ENCODE measurements around the gene NCF4.

NCF4 gene

DNA sequence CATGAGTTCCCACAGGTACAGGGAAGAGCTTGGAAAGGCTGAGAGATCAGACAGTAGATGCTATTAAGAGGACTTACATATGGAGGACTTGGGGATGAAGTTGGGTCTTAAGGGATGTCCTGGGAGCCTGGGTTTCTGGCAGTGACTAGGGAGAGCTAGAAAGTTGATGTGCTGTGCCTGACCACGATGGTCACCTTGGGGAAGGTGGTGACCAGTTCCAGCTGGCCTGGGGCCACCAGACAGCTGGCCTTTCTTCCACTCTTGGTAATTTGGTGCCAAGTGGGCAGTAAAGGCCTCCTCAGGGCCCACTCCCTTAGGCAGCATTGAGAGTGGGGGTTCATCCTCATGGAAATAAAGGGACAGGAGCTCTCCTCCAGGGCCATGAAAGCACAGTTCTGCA is 38.7 kb downstream of the NCF4 start:
- DNase-seq, result no peak

DNA sequence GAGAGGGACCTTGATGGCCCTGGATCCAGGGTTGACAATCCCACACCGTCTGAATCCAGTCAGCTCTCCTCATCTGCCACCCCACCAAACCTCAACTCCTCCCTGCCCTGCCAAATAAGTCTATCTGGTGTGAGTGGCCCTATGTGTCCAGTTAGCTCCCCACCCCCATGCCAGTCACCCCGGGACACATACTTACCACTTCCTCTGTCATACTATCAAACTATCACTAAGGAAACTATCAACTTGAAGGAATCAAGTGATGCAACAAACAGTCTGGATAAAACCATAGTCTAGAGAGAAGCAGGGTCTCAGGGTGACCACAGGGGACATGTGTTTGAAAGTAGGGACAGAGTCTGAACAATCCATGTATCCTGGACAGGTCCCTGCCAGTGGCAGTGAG is 39.4 kb downstream of the NCF4 start:
- DNase-seq, result no peak

DNA sequence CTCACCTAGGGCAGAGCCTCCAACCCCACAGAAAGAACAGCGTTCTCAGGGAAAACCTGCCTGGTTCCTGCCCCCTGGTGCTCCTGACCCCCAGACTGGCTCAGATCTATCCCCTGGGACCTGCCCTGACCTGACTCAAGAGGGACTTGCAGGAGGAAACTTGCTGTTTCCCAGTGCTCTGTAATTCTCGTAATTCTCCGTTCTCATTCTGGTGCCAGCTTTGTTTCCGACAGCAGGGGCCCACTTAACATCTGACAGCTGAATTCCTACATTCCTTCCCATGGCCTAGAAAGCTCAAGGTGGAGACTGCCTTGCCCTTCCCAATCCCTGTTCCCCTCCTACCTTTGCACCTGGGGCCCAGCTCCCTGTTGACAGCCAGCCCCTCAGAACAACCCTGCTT is 40.1 kb downstream of the NCF4 start:
- DNase-seq, result no peak

DNA sequence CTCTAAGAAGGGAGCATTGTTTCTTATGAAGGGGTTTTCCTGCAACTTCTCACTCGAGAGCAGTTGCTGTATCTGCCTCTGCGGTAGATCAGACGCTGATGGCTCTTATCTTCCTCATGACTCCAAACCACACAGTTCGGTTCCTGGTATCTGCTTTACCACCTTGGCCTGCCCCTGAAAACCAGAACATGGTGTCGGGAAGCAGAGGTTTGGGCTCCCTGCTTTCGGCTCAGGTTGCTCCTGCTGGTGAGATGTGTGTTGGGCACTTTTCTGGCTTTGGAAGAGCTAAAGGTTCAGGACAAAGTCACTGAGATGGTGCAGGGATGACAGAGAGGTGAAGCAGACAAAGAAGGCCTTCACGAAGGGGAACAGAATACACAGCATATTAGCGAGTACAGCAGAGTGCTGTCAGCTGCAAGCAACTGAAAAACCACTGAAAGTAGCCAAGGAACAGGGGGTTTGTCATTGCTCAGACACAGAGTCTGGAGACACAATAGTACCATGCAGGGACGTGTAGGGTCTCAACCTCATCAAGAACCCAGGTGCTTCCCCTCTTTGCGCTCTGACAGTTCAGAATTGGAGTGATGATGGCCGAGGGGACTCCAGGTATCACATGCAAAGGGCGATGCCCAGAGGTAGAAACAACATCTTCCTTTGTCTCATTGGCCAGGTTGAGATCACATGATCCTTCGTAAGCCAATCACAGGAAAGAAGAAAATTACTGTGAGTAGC is 40.8 kb downstream of the NCF4 start:
- no peak for DNase-seq

DNA sequence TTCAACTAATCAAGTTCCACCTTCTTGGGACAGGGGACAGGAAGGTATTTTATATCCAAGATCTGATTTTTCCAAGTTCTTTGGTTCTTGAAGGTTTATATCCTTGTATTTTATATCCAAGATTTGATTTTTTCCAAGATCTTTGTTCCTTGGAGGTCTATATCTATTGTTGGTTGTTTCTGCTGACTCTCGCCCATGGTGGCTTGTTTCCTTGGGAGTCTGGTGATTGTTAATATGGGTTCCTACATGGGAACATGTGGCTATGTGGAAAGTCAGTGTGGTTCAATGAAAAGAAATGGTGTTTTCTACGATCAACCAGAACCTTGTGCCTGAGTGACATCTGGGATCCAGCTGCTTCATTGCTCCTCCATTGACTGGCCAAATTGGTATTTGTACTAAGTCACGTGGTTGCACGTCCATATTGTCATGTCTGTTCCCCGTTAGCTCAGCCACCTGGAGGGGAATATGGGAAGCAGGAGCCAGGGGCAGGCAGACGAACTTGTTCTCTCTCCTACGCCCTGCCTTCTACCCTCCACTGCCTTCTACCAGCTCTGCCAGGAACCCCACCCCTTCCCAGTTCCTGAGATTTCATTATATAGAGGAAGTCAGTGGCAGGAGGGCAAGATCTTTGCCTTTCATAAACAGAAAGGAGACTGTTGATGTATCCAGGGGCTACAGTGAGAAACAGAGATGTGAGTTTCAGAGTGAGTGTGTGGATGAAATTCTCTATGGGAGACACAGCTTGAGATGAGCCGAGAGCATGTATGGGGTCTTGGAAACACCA is 41.5 kb downstream of the NCF4 start:
- no peak for DNase-seq

DNA sequence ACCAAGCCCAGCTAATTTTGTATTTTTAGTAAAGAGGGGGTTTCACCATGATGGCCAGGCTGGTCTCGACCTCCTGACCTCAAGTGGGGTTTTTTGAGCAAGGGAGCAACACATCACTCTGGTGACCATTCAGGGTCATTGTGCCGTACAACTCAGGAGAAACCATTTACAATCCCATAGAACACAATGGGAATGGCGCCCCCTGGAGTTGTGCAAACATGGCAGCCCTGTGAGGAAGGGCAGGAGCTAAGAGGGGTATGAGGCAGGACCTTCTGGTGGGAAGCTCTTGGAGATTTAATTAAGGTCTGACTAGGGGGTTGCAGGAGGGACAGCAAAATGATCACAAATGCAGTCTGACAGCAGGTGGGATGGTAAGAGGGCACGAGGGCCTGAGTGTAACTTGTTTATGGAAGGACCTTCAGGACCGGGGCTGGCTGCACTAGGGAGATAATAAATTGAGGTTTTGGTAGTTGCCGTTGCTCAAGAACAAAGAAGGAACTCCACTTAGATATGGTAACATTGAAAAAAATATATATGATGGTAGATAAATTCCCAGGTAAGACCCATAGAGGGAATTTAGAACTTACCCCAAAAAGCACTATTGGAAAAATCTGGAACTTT is 43.6 kb downstream of the NCF4 start:
- no peak for DNase-seq

DNA sequence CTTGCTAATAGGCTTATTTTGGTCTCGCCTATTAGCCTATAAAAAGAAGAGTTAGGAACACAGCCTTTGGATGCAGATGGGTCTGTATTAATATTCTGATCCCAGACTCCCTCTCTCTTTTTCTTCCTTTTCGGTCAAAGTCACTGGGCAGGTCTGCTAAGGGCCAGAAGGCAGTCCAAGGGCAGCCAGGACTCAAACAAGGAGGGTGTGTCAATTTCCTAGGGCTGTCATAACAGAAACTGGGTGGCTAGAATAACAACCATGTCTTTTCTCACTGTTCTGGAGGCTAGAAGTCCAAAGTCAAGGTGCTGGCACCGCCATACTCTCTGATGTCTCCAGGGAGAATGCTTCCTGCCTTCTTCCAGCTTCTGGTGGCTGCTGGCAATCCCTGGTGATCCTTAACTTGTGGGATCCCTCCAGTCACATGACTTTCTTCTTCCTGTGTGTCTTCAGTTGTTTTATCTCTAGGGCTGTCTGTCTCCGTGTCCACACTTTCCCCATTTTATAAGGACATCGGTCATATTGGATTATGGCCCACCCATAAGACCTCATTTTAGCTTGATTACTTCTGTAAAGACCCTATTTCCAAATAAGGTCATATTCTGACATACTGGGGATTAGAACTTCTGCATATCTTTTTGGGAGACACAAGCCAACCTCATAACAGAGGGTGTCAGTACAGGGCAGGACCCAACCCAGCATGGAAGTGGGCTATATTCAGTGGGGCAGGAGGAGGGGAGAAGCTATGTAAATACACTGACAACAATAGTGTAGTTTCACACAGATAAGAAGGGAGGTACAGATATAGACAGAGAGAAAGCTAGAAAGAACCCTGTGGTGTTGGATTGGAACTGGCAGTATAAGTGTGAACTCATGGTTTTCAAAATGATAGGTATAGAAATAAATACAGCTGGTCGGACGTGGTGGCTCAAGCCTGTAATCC is 46.7 kb downstream of the NCF4 start:
- DNase-seq, result no peak

DNA sequence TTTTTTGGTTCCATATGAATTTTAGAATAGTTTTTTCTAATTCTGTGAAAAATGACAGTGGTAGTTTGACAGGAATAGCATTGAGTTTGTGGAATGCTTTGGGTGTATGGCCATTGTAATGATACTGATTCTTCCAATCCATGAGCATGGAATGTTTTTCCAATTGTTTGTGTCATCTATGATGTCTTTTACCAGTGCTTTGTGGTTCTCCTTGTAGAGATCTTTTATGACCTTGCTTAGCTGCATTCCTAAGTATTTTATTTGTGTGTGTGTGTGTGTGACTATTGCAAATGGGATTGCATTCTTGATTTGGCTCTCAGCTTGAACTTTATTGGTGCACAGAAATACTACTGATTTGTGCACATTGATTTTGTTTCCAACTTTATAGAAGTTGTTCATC is 49.7 kb downstream of the NCF4 start:
- no peak for DNase-seq

DNA sequence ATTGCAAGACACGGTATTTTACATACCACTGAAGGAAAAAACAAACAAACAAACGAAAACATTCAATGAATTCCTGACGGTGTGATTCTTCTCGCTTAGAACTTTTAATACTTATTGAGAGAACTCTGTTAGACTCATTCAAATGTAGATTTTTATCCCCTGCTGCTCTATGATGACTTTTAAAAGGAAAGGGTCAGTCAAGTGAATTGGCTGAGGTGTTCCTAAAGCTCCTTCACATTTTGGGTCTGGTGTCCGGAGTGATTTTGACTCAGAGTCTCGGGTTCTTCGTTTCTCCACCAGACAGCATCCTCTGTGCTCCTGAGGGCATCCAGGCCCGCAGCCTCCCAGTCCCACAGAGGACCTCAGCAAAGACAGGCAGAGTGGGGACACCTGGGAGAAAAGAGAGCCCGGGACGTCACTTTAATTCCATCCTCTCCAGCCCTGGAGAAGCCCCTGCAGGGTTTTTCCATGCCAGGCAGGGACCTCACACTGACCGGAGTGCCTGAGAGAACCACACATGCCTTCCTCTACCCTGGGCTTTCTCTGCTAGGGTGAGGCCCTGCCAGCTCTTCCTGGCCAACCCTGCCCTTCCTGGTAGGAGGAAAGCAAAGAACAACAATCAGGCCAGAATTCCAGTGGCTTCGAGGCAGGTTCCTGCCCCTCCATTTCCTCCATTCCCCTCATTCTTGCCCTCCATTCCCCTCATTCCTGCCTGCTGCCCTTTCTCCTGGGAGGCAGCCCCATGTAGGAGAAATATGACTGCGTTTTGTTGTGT is 51.3 kb downstream of the NCF4 start:
- DNase-seq, result no peak

DNA sequence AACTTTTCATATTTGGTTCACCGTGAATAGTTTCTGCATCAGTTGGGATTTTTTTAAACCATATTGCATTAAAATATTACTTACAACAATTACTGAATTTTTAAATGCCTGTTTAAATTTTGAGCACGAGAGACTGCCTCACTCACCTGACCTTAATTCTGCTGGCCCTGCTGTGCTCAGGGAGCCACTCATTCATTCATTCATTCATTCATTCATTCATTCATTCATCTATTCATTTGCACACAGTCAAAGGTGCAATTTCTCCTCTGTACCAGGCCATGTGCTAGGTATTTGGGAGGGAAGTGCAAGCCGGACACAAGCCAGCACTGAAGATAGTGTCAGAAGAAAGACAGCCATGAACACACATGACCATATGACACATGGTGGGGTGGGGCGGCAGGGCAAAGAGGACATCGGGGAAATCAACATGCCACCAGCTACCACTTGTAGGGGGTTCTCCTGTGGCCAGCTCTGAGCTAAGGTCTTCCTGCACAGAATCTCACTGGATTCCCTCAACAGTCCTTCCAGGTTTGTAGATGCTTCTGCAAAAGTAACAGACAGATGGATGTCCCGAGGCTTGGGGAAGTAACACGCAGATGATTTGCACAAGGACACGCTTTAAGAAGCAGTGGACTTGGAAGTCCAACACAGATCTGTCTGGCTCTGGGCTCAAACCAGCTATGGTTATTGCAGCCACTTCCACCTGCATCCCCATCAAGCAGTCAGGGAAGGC is 52.1 kb downstream of the NCF4 start:
- DNase-seq, result no peak

DNA sequence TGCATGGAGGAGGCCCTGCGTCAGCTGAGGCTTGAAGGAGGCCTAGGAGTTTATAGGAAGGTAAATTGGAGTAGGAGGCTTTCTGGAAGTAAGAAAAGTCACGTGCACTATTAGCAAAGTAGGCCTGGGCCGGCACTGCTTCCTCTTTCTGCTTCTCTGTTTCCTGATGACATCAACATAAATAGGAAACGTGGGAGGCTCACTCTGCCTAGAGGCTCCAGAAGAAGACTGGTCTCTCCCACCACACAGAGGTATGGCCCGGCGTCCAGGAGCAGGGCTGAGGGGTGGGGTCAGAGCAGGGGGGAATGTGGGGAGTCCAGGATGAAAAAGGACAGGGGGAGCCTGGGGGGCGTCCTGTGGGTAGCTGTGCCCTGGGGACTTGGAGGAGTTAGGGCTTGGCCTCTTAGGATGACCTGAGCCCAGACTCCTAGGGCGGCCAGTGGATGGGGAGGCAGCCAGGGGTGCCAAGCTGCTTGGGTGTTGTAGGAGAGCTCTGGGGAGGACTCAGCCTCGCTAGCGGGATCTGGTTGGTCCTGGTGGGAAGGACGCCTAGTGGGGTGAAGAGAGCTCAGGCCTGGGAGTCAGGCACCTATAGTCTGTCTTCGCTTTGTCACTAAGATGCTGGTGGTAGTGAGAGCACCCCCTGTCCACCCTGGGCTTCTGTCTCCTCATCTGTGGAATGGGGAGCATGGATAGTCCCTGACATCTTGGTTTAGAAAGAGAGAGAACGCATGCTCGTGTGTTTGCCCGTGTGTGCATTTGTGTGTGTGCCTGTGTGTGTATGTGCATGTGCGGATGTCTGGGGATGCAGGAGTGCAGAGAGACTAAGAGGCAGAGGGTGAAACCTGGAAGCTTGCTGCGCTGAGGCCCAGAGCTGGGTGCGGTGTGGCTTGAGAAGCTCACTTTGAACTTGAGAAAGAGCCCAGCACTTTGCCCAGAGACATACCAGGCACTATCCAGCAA is 52.9 kb downstream of the NCF4 start, which contains the start of gene CSF2RB:
TSS of gene CSF2RB (plus strand) at position 202 of the 963 bp plus-strand sequence. CDS start 8,580 bp downstream, outside the sequence.
- no peak for DNase-seq

DNA sequence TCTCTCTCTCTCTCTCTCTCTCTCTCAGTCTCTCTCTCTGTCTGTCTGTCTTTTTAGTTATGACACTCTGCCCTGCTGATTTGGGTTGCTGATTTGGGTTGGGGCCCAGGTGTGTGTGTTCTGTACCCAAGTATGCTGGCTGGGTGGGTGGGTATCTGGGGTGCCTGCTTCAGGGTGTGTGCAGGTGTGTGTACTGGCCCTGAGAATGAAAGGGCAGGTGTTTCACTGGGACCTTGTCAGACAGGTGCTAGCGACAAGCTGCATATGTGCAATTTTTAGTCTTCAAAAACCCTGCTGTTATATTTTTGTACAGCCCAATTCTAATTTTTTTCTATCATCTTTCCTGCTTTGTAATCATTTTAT is 53.6 kb downstream of the NCF4 start:
- no peak for DNase-seq

DNA sequence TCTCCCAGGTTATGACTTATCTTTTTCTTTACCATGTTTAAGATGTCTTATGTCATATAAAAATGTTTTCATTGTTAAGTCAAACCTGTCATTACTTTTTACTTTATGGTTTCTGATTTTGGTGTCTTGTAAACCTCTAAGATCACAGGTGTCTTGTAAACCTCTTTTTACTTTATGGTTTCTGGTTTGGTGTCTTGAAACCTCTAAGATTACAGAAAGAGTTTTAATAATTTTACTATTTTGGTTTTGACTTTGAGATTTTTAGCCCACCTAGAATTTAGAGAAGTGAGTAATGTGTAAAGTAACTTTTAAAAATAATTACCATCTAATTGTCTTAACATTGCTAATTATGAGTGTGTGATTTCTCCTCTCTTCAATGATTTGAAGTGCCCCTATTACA is 55.2 kb downstream of the NCF4 start:
- no peak for DNase-seq

DNA sequence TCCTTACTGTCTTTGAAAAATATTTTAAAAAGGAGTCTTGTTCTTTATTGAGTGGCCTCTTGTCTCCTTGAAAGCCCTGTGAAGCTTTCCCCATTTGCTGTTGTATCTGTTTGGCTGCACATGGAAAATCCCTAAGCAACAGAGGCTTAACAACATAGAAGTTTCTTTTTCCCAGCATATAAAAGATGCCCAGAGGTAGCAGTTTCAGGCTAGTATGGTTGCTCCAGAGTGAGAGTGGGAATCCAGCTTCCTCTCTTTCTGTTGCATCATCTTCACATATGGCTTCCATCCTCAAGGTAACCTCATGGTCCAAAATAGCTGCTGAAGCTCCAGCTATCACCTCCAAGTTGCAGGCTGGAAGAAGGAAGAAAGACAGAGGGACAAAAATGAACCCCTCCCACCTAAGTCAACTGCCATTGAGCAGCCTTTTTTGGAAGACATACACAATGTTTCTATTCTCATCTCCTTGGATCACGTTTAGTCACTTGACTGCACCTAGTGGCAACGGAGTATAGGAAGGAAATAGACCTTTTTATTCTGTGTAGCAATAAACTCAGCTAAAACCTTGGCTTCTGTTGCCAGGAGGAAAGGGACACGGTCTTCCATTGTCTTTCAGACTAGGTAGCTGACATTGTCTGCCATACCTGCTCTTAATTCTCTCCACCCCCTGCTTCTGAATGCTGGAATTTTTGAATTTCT is 57.9 kb downstream of the NCF4 start:
- DNase-seq, result no peak

DNA sequence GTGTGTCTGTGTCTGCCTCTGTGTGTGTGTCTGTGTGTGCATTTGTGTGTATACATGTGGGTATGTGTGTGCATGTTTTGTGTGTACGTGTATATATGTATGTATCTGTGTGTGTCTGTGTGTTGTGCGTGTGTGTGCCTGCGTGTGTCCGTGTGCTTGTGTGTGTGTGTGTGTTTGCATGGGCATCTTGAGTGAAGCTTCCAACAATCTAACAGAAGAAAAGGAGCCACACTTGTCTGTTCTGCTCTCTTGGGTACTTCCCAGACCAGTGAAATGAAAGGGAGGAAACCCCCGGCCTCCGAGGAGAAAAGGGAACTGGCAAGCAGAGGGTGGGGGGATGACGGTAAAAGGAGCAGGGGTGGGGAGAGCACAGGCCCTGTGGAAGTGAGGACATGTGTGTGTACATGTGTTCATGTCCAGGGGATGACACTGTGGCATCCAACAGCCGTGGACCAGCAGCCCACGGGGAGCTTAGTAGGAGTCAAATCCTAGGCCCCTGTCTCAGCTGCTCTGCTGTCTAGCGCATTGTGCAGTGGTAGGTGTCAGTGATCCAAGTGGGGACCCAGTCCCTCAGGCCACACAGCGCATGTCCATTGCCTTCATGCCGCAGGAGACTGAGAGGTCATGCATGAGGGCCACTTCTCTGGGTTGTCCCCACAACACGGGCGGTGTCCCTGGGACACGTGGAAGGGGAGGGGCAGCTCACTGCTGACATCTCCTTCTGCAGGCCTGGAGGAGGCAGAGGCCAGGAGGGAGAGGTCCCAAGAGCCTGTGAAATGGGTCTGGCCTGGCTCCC is 60.7 kb downstream of the NCF4 start:
- no peak for DNase-seq

DNA sequence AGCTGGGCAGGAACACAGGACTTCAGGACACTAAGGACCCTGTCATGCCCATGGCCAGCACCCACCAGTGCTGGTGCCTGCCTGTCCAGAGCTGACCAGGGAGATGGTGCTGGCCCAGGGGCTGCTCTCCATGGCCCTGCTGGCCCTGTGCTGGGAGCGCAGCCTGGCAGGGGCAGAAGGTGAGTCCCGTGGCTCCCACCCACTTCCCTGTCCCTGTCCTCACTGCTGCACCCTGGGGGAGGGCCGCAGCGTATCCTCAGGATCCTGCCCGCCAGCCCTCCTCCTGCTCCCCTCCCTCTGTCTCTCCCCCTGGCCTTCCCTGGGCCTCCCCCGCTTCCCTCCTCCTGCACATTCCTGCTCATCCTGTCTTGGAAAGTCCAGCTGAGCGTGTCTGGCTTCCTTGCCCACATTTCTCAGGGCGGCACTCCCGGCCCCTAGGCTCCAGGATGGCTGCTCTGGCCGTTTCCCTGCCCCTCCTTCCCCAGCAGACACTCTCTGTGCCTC is 61.4 kb downstream of the NCF4 start:
- DNase-seq, result no peak

DNA sequence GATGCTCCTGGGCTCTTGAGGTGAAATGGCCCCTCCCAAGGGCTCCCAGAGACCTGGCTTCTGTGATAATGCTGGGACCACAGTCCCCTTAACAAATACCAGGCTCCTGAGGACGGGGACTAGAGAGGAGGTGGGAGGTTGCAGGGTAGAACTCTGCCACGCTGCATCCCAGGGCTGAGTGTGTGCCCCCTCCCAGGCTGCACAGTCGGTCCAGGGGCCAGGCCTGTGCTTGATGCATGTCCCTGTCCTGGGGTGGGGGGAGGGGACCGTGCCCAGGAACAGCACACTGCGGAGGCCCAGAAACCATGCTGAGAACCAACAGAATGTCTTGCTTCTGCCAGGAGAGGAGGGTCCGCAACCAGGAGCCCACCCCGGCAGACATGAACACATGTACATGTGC is 61.9 kb downstream of the NCF4 start:
- no peak for DNase-seq

DNA sequence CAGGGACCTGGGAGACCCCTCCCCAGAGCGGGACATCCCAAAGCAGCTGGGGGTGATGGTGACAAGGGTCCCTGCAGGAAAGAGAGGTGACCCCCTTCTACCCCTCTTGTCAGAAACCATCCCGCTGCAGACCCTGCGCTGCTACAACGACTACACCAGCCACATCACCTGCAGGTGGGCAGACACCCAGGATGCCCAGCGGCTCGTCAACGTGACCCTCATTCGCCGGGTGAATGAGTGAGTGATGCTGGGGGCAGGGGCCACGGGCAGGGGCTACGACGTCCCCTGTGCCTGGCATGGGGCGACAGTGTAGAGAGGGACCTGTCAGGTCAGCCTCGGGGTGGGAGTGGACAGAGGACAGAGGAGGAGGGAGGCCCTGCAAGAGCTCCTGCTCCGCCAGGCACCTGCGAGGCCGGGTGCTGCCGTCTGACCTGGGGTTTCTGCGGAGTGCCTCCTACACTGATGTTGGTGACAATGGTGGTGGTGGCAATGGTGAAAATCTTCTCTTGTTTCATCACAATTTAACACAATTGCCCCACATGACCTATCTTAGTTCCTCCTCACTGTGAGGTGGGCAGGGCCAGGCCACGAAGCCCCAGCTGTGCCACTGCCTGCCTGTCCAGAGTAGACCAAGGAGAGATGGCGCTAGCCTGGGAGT is 62.5 kb downstream of the NCF4 start:
- no peak for DNase-seq

Data from stimulated activated CD4-positive, alpha-beta T cell treated with anti-CD3 and anti-CD28 coated beads, Interleukin-4, amount 100 ng/mL, for 4 hours (primary cell).